HEK293T (cell line): ENCODE data around the gene RAB34.
A peak's percentile ranks its signal among the peaks of the same experiment; 100 is the strongest.
"Not testable (repeated sequence)": the region's sequence is repeated elsewhere in the genome, so short reads cannot be mapped to it uniquely, and the experiment has no call there.

Experiments
- CTCF ChIA-PET: fragments of 350-600 bp; formaldehyde crosslinking; extraction: SDS; loops from one replicate; lab custom pipeline; 2021; ENCODE audit warnings: antibody characterized with exemption, inconsistent platforms; lab: Yijun Ruan, JAX
- POLR2A ChIA-PET: fragments of 350-600 bp; formaldehyde crosslinking; extraction: SDS; loops from one replicate; lab custom pipeline; 2020; ENCODE audit warnings: antibody characterized with exemption, inconsistent platforms; lab: Yijun Ruan, JAX
- DNase-seq: peaks from one replicate; pipeline ENCODE4 v3.0.0; 2012; ENCODE audit warnings: mixed read lengths; ENCODE audit errors: extremely low spot score
- ARNT ChIP-seq: fragments of 450-650 bp; IDR thresholded peaks from 2 replicates; pipeline ENCODE4 v1.6.1; 2017; ENCODE audit warnings: mild to moderate bottlenecking
- BHLHE40 ChIP-seq: fragments of 450-650 bp; IDR thresholded peaks from 2 replicates; pipeline ENCODE4 v1.6.1; 2016; ENCODE audit warnings: mild to moderate bottlenecking, moderate library complexity, borderline replicate concordance
- CTBP1 ChIP-seq: fragments of 450-650 bp; IDR thresholded peaks from 2 replicates; pipeline ENCODE4 v1.6.1; 2016; ENCODE audit warnings: borderline replicate concordance
- ELF4 ChIP-seq: fragments of 450-650 bp; IDR thresholded peaks from 2 replicates; pipeline ENCODE4 v1.6.1; 2017; ENCODE audit warnings: antibody characterized with exemption
- FOXA1 ChIP-seq: fragments of 450-650 bp; IDR thresholded peaks from 2 replicates; pipeline ENCODE4 v1.6.1; 2016; ENCODE audit warnings: mild to moderate bottlenecking
- FOXK2 ChIP-seq: fragments of 450-650 bp; IDR thresholded peaks from 2 replicates; pipeline ENCODE4 v1.6.1; 2016; ENCODE audit warnings: mild to moderate bottlenecking
- FOXM1 ChIP-seq: fragments of 450-650 bp; IDR thresholded peaks from 2 replicates; pipeline ENCODE4 v1.6.1; 2017; ENCODE audit warnings: mild to moderate bottlenecking, borderline replicate concordance
- HDGF ChIP-seq: fragments of 450-650 bp; IDR thresholded peaks from 2 replicates; pipeline ENCODE4 v1.6.1; 2017; ENCODE audit warnings: antibody characterized with exemption, borderline replicate concordance
- L3MBTL2 ChIP-seq: fragments of 450-650 bp; conservative IDR thresholded peaks from 2 replicates; pipeline ENCODE4 v1.6.1; 2016; ENCODE audit warnings: mild to moderate bottlenecking
- LEF1 ChIP-seq: fragments of 450-650 bp; IDR thresholded peaks from 2 replicates; pipeline ENCODE4 v1.6.1; 2017; ENCODE audit warnings: mild to moderate bottlenecking, borderline replicate concordance
- NFRKB ChIP-seq: fragments of 450-650 bp; IDR thresholded peaks from 2 replicates; pipeline ENCODE4 v1.6.1; 2016; ENCODE audit warnings: mild to moderate bottlenecking, moderate library complexity
- PKNOX1 ChIP-seq: fragments of 450-650 bp; IDR thresholded peaks from 2 replicates; pipeline ENCODE4 v1.6.1; 2016
- SP1 ChIP-seq: fragments of 450-650 bp; IDR thresholded peaks from 2 replicates; pipeline ENCODE4 v1.6.1; 2017
- SUZ12 ChIP-seq: fragments of 450-650 bp; IDR thresholded peaks from 2 replicates; pipeline ENCODE4 v1.6.1; 2016; ENCODE audit warnings: mild to moderate bottlenecking
- TARDBP ChIP-seq: fragments of 450-650 bp; IDR thresholded peaks from 2 replicates; pipeline ENCODE4 v1.6.1; 2016
- ZNF384 ChIP-seq: fragments of 450-650 bp; IDR thresholded peaks from 2 replicates; pipeline ENCODE4 v1.6.1; 2016

The RAB34 gene

DNA sequence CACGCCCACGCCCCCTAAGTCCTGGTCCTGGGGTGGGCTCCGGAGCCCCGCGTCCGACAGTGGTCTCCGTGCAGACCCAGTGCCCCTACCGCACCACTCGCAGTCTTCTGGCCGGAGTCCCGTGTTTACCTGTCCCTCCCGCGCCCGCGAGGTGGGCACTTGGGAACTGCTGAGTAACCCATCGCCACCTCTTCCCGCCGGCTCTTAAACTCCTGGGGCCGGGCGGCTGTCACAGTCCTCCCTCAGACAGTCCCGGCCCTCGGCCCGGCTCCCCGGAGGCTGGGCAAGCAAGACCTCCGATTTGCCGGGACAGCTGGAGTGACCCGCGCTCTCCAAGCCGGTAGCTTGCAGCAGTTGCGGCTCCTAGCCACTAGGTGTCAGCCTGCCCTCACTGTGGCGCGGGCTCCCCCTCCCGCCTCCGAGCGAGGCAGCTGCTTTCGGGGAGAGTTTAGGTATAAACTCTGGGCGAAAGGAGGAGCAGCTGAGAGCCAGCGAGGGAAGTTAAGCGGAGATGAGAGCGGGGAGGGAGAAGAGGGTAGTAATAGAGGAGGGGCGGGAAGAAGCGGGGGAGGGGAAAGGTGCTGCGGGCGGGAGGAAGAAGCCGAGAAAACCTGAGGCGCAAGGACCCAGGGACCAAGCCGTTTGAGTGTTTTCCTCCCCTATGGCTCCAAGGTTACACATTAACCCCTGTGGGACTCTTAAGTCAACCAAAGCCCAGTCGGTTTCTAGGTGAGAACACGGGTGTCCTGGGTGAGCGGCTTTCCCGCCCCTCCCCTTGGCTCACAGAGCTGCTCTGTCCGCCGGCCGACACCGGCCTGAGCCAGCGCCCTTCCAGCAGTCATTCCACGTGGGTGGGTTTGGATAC, 9.2 kb upstream of the RAB34 start:
- CTCF ChIA-PET = interaction anchor here (0.6 to 6.7 kb wide), 31 partner anchors 8 to 390 kb away, joined by 3 to 185 read pairs (median 5); partner anchors contain the start of genes FAM222B, FLOT2, PHF12 and PROCA1
- DNase-seq = peak; percentile 57
- TF ChIP-seq L3MBTL2 (peak; percentile 61), FOXA1 (no peak), FOXM1 (no peak), LEF1 (no peak), TARDBP (no peak), ELF4 (no peak), HDGF (no peak)
- POLR2A ChIA-PET = interaction anchor here (0.7 to 11.6 kb wide), 26 partner anchors 7 to 390 kb away, joined by 3 to 409 read pairs (median 8); partner anchors contain the start of genes FAM222B, FLOT2, PHF12 and PROCA1

- TF ChIP-seq SUZ12 = no peak
- TF ChIP-seq PKNOX1 = no peak
- TF ChIP-seq TARDBP = no peak
- no peak for TF ChIP-seq ZNF384
- no peak for TF ChIP-seq FOXM1
- no peak for TF ChIP-seq CTBP1
- no peak for TF ChIP-seq SP1
- TF ChIP-seq NFRKB = no peak
- no peak for DNase-seq
- POLR2A ChIA-PET = interaction anchor here (0.7 to 11.6 kb wide), 20 partner anchors 9 to 391 kb away, joined by 3 to 409 read pairs (median 8); partner anchors contain the start of genes FAM222B, FLOT2, PHF12 and PROCA1
- CTCF ChIA-PET = interaction anchor here (0.6 to 6.7 kb wide), 25 partner anchors 9 to 390 kb away, joined by 3 to 185 read pairs (median 8); partner anchors contain the start of genes FAM222B, FLOT2, PHF12 and PROCA1
Measured at GRCh38 chr17:28726226-28726626, 8.6 kb upstream of the RAB34 start, which contains the start of gene TLCD1. TLCD1 (minus strand) TSS chr17:28726233; CDS start chr17:28726097, 136 bp downstream.

DNA sequence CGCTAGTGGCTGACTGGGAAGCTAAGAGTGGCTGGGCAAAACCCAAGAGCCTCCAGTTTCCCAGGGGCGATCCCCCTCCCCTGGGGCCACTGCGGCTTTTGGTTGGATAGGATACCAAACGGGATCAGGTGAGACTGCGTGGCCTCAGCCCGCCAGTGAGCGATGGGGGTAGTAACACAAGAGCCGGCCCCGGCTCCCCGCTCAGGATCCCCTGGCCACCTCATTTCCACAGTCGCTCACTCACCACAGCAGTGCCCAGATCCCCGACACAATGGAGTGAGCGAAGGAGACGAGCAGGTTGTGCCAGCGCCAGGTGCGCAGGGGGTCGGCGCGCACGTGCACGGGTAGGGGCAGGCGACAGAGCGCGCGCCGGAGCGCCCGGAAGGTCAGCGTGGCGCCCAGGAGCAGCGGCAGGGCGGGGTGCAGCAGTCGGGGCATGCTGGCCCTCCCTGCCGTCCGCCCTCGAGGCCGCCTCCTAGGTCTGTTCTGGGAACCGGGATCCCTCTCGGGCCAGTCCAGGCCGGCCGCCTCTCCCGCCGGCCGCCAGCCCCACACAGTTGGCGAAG, 8.1 kb upstream of the RAB34 start:
- ChIA-PET CTCF (interaction anchor here (0.6 to 6.7 kb wide), 18 partner anchors 9 to 645 kb away, joined by 3 to 185 read pairs (median 5); partner anchors contain the start of genes FLOT2, PROCA1 and TRAF4), POLR2A (interaction anchor here (0.8 to 11.6 kb wide), 19 partner anchors 9 to 391 kb away, joined by 3 to 409 read pairs (median 8); partner anchors contain the start of genes FAM222B, FLOT2, PHF12 and PROCA1)
- TF ChIP-seq ELF4 (peak; percentile 17; the same call in 1 of the 2 replicates), TARDBP (no peak)
- peak; percentile 60 for DNase-seq

DNA sequence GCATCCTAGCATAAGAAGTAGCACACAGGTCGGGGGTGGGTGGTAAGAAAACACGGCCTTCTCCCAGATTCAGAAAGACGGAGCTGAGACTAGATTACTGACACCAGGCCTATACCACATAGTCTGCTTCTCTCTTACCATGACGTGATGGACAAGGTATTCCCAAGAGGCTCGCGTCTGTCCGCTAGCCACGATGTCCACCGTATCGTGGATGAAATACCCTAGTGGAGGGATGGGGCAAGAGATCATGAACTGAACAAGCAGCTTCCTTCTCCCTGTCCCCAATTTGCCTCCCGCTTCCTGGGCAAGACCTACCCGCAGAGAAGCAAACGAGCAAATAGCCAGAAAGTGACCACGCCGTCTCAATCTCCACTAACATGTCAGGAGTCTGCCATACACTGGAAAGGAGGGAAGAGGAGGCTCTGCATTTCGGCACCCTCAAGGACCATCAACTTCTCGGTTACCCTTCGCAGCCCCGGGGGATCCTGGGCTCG, 7.5 kb upstream of the RAB34 start:
- no peak for DNase-seq
- CTCF ChIA-PET = interaction anchor here (0.6 to 6.7 kb wide), 9 partner anchors 8 to 646 kb away, joined by 3 to 185 read pairs (median 3); partner anchors contain the start of gene PROCA1
- no peak for TF ChIP-seq SUZ12
- peak; percentile 46 for TF ChIP-seq ELF4
- POLR2A ChIA-PET = interaction anchor here (0.6 to 11.6 kb wide), 15 partner anchors 8 to 227 kb away, joined by 3 to 409 read pairs (median 8); partner anchors contain the start of genes FAM222B, FLOT2, PHF12 and PROCA1

GRCh38 chr17:28724500-28725165, 7.0 kb upstream of the RAB34 start:
- DNase-seq = no peak

DNA sequence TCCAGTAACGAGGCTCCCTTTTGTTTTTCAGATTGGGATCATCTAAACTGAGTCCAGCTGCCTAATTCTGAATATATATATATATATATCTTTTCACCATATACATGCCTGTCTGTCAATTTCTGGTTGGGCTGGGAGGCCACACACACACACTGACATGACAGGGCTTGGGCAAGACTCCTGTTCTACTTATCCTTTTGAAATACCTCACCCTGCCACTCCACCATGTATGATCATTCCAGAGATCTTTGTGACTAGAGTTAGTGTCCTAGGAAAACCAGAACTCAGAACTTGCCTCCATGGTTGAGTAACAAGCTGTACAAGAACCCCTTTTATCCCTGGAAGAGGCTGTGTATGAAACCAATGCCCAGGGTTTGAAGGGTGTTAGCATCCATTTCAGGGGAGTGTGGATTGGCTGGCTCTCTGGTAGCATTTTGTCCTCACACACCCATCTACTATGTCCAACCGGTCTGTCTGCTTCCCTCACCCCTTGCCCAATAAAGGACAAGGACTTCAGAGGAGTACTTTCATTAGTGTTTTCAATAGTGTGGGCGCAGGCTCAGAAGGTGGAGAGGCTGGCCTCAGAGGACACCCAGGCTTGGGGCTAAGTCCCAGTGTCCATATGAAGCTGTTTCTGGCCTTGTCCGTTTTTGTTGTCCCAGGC, 6.3 kb upstream of the RAB34 start:
- not testable (repeated sequence) for DNase-seq
- POLR2A ChIA-PET = interaction anchor here (0.9 to 11.6 kb wide), 9 partner anchors 8 to 225 kb away, joined by 4 to 409 read pairs (median 10); partner anchors contain the start of genes FAM222B, FLOT2, PROCA1 and SDF2
- CTCF ChIA-PET = interaction anchor here (0.6 to 6.7 kb wide), 3 partner anchors 25 to 229 kb away, joined by 3 to 185 read pairs (median 5); no protein-coding TSS in a partner anchor

More at GRCh38 chr17:28724500-28725165, 7.0 kb upstream of the RAB34 start:
- ChIA-PET CTCF (interaction anchor here (0.6 to 6.7 kb wide), 9 partner anchors 8 to 646 kb away, joined by 3 to 185 read pairs (median 3); partner anchors contain the start of gene PROCA1), POLR2A (interaction anchor here (0.6 to 11.6 kb wide), 16 partner anchors 8 to 228 kb away, joined by 3 to 409 read pairs (median 6); partner anchors contain the start of genes FAM222B, FLOT2, PHF12 and PROCA1)
- TF ChIP-seq FOXK2 (no peak), HDGF (no peak), SP1 (no peak), SUZ12 (no peak), ARNT (no peak), LEF1 (no peak), FOXM1 (no peak), ZNF384 (no peak), NFRKB (no peak), CTBP1 (0 out of 2 replicates have a peak, but pooled peaks have one; percentile 30), FOXA1 (no peak), L3MBTL2 (0 out of 2 replicates have a peak, but pooled peaks have one; percentile 10), ELF4 (0 out of 2 replicates have a peak, but pooled peaks have one; percentile 11), BHLHE40 (no peak), PKNOX1 (no peak), TARDBP (no peak)
